BJ (cell line): ENCODE measurements around the gene ACOXL. TPM values are rescaled to one million over a fixed set of nuclear protein-coding genes. Genes with fewer than 3 reads are reported as not detected.
"Not testable (repeated sequence)": the region's sequence is repeated elsewhere in the genome, so short reads cannot be mapped to it uniquely, and the experiment has no call there.

Experiments
- CTCF ChIA-PET: fragments of 350-600 bp; formaldehyde crosslinking; extraction: SDS; loops from one replicate; lab custom pipeline; 2021; ENCODE audit warnings: antibody characterized with exemption, inconsistent platforms; lab: Yijun Ruan, JAX
- POLR2A ChIA-PET: fragments of 300-600 bp; sonication (Branson Sonifier 250); formaldehyde crosslinking; extraction: SDS; loops from one replicate; lab custom pipeline; 2021; ENCODE audit warnings: antibody characterized with exemption; lab: Charles Lee
- DNase-seq: peaks from one replicate; pipeline ENCODE4 v3.0.0-alpha.2; 2011; ENCODE audit warnings: low read depth
- H3K27me3 ChIP-seq: 2 replicates; pipeline ENCODE4 v1.6.0; 2011; ENCODE audit warnings: low read length; ENCODE audit not compliant: control insufficient read depth, insufficient read depth
- H3K36me3 ChIP-seq: 2 replicates; pipeline ENCODE4 v1.5.1; 2011; ENCODE audit warnings: low read length; ENCODE audit not compliant: control insufficient read depth, insufficient read depth
- H3K4me3 ChIP-seq: 2 replicates; pipeline ENCODE4 v1.5.1; 2011; ENCODE audit warnings: low read depth, mild to moderate bottlenecking, control low read depth, low read length
- polyA plus RNA-seq: library from polyadenylated mRNA; depleted of rRNA; stranded (reverse); fragments of >200 nt; gene quantifications from 2 replicates; pipeline ENCODE4 v1.2.3, GENCODE V29; 2011
- TF ChIP-seq, protein P1 (sequence below): IDR thresholded peaks from 2 replicates; pipeline ENCODE4 v1.5.1; 2011; ENCODE audit warnings: low read depth, mild to moderate bottlenecking, control low read depth, inconsistent platforms, low read length, moderate library complexity; ENCODE audit not compliant: insufficient read depth

Gene ACOXL
- polyA plus RNA-seq, 1 experiment: not detected

DNA sequence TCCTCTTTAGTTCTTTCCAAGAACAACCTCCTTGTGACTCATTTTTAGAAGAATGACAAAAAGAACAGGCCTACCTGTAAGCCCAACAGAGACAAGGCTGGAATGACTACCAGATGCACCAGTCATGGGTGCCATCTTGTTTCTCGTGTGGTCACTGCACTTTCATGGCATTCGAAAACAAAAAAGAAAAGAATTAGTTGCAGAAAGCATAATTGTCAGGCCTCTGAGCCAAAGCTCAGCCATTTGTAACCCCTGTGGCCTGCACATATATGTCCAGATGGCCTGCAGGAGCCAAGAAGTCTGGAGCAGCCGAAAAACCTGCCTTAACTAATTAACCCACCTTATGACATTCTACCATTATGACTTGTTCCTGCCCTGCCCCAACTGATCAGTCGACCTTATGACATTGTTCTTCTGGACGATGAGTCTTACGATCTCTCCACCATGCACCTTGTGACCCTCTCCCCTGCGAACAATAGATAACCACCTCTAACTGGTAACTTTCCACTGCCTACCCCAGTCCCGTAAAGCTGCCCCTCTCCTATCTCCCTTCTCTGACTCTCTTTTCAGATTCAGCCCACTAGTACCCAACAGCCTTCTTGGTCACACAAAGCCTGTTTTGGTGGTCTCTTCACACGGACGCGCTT is 40.6 kb upstream of the ACOXL start:
- peaks cover 19% of the 10 kb centered on the region for H3K27me3 ChIP-seq
- CTCF ChIA-PET: no interaction called here
- H3K4me3 ChIP-seq: no peak overlapping the region
- POLR2A ChIA-PET: no interaction called here
- TF ChIP-seq, protein P1, sequence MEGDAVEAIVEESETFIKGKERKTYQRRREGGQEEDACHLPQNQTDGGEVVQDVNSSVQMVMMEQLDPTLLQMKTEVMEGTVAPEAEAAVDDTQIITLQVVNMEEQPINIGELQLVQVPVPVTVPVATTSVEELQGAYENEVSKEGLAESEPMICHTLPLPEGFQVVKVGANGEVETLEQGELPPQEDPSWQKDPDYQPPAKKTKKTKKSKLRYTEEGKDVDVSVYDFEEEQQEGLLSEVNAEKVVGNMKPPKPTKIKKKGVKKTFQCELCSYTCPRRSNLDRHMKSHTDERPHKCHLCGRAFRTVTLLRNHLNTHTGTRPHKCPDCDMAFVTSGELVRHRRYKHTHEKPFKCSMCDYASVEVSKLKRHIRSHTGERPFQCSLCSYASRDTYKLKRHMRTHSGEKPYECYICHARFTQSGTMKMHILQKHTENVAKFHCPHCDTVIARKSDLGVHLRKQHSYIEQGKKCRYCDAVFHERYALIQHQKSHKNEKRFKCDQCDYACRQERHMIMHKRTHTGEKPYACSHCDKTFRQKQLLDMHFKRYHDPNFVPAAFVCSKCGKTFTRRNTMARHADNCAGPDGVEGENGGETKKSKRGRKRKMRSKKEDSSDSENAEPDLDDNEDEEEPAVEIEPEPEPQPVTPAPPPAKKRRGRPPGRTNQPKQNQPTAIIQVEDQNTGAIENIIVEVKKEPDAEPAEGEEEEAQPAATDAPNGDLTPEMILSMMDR: no peak
- no peak for DNase-seq
- no peaks in the 10 kb centered on the region for H3K36me3 ChIP-seq

DNA sequence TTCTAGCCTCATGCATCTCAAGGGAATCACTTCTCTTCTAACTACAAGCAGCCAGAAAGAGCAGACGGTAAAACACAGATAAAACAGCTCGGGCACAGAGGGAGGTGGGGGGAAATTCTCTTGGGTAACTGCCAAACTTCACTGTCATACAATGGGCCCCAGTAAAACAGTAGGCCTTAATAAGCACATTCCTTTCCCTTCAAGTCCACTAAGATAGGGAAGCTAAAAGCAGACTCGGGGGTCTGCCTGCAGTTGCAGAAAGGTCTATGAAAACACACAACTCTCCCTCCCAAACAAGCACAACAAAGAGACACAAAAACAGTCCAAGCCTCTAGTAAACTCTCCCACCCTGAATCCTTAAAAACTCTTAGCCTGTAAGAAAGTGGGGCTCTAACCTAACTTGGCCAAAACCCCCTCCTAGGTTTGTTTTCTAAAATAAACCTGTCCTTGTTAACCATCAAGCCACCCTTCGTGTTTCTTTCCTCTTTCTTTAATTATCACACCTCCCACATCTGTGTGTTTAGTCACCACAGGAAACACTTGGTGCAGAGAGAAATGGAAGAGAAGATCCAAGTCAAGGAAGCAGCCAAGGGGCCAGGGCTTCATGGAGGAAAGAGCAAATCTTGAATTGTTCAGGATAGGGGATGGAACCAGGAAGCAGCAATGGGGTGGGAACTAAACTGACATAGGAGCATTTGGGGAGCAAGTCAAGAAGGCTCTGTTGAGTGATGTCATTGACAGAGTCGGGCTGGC is 37.1 kb upstream of the ACOXL start:
- CTCF ChIA-PET: interaction anchor here (0.7 kb wide), 1 partner anchor 995 kb away, joined by 3 read pairs; no protein-coding TSS in a partner anchor

DNA sequence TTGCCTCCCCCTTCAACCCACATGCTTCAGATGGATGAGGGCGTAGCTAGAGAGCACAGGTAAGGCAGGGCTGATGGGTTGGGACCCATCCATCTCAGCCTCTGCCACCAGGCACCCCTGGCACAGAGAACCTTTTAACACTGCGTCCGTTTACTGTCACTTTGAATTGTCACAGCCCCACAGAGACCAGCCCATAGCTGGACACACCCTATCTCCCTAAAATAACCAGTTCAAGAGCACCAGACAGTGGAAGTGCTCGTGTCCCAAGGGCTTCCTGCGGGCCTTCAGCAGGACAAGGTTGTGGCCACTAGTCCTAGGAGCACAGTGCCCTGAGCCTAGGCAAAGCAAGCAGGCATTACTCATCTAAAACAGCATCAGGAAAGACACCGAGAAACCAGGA is 34.1 kb upstream of the ACOXL start:
- H3K36me3 ChIP-seq, POLR2A ChIA-PET, CTCF ChIA-PET, DNase-seq, H3K4me3 ChIP-seq: not testable (repeated sequence)
- H3K27me3 ChIP-seq: peaks cover 12% of the 10 kb centered on the region

More for the DNA sequence above, 37.1 kb upstream of the ACOXL start:
- not testable (repeated sequence) for DNase-seq, H3K36me3 ChIP-seq, H3K27me3 ChIP-seq, H3K4me3 ChIP-seq
- POLR2A ChIA-PET: interaction anchor here (0.7 kb wide), 1 partner anchor 29 kb away, joined by 21 read pairs; no protein-coding TSS in a partner anchor

DNA sequence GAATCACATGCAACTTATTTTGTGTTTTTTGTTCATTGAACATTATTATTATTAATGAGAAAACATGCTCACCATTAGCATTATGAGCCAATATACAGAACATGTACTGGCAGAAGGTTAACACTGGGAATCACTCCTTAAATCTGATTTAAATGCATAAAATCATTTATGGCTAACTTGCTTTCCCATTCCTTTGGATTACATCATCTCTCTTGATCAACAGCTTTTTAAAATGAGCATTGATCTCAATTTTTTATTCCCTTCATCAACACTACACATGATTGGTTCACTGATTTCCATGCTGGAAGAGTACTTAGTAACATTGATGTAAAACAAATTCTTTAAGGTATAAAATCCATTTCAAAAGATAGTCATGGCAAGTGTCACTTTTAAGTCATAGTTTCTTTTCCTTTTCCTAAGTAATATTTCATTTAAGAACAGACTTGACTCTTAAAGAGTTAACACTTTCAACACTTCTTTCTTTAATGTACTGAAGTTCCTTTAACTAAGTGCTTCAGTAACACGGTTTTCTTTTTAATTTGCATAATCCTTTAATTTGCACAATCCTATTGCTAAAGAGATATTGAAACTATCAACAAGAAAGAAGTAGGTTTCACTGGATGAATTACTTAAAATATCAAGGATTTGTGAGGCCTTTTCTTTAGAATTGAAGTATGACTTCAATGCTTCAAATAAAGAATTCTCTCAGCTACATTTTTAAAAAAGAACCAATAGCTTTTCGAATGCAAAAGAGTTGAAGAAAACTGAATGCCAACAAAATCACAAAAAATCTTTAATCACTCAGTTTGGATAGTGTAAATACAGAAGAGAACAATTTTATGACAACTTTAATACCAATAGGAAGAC is 29.6 kb upstream of the ACOXL start:
- POLR2A ChIA-PET: no interaction called here

DNA sequence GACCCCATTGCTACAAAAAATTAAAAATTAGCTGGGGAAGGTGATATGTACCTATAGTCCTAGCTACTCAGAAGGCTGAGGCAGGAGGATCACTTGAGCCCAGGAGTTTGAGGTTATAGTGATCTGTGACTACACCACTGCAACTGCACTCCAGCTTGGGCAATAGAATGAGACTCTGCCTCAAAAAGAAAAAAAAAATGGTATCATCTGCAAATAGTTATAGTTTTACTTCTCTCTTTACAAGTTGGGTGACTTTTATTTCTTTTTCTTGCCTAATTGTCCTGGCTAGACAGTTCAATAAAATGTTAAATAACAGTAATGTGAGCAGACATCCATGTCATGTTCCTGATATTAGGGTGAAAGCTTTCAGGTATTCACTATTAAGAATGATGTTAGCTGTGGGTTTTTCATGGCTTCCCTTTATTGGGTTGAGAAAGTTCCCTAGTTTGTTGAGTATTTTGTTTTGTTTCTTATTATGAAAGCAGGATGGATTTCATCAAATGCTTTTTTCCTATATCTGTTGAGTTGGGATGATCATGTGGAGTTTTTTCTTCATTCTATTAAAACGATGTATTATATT is 24.9 kb upstream of the ACOXL start:
- ChIA-PET CTCF (no interaction called here), POLR2A (no interaction called here)
- peaks cover 10% of the 10 kb centered on the region for H3K27me3 ChIP-seq
- H3K36me3 ChIP-seq: no peaks in the 10 kb centered on the region
- TF ChIP-seq, protein P1: no peak
- no peak overlapping the region for H3K4me3 ChIP-seq
- no peak for DNase-seq

More for the DNA sequence above, 29.6 kb upstream of the ACOXL start:
- peaks cover 6% of the 10 kb centered on the region for H3K27me3 ChIP-seq
- TF ChIP-seq, protein P1: no peak
- no peak overlapping the region for H3K4me3 ChIP-seq
- no peaks in the 10 kb centered on the region for H3K36me3 ChIP-seq
- CTCF ChIA-PET: no interaction called here
- no peak for DNase-seq
